ENCODE measurements around the gene KMT2C. TPM values are rescaled to one million over a fixed set of nuclear protein-coding genes. Genes with fewer than 3 reads are reported as not detected.
"Not testable (repeated sequence)": the region's sequence is repeated elsewhere in the genome, so short reads cannot be mapped to it uniquely, and the experiment has no call there.

Gene KMT2C
- total RNA-seq, 1 donor: 39.7 TPM

DNA sequence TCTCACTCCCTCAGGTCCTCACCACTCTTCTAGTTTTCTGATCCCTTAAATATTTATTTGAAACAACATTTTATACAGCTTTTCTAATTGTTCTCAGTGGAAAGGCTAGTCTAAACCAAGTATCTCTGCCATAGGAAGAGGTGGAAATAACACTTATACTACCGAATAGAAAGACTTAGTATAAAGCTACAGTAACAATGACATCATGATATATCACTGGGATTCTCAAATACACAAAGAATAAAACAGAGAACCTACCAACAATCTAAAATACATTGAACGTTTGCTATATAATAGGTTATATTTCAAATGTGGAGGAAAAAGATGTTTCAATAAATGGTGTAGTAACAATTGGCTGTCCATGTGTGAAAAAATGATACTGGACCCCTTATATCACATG, 142.9 kb downstream of the KMT2C start:
- TF ChIP-seq, protein P1, sequence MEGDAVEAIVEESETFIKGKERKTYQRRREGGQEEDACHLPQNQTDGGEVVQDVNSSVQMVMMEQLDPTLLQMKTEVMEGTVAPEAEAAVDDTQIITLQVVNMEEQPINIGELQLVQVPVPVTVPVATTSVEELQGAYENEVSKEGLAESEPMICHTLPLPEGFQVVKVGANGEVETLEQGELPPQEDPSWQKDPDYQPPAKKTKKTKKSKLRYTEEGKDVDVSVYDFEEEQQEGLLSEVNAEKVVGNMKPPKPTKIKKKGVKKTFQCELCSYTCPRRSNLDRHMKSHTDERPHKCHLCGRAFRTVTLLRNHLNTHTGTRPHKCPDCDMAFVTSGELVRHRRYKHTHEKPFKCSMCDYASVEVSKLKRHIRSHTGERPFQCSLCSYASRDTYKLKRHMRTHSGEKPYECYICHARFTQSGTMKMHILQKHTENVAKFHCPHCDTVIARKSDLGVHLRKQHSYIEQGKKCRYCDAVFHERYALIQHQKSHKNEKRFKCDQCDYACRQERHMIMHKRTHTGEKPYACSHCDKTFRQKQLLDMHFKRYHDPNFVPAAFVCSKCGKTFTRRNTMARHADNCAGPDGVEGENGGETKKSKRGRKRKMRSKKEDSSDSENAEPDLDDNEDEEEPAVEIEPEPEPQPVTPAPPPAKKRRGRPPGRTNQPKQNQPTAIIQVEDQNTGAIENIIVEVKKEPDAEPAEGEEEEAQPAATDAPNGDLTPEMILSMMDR (IDR thresholded peaks at IDR 0.05; ENCODE audit: insufficient read depth, low read depth, low read length): no peak
- DNase-seq (ENCODE audit: low read depth): no peak
- no peak overlapping the region for H3K4me3 ChIP-seq (ENCODE audit: low read depth, low read length)

DNA sequence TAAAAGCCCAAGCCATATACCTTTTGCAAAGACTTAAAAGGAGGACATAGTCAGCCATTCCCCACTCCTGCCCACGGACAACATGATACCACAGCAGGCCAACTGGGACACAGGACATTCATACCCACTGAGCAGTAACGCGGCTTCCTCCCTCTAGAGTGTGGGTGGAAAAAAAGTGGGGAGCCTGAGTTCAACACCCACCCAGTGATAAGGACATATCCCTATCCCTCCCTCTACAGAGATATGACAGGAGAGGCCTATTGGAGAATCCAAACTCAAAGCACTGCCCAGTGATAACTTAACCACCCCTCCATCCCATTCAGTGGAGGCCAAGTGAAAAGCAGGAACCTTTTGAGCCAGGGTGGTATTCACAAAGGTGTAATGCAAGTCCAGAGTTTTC, 148.8 kb downstream of the KMT2C start:
- H3K4me3 ChIP-seq (ENCODE audit: low read depth, low read length); DNase-seq (ENCODE audit: low read depth): not testable (repeated sequence)

DNA sequence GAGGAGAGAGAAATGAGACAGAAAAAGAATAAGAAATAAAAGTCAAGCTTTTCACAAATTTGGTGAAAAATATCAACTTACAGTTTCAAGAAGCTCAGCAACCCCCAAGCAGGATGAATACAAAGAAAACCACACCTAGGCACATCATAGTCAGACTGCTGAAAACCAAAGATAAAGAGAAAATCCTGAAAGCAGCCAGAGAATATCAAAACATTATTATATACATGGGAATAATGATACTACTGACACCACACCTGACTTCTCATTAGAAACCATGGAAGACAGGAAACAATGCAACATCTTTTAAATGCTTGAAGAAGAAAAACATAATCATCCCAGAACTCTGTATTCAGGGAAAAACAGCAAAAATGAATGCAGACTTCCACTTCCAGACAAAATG, 149.6 kb downstream of the KMT2C start:
- not testable (repeated sequence) for DNase-seq (ENCODE audit: low read depth); H3K4me3 ChIP-seq (ENCODE audit: low read depth, low read length)

DNA sequence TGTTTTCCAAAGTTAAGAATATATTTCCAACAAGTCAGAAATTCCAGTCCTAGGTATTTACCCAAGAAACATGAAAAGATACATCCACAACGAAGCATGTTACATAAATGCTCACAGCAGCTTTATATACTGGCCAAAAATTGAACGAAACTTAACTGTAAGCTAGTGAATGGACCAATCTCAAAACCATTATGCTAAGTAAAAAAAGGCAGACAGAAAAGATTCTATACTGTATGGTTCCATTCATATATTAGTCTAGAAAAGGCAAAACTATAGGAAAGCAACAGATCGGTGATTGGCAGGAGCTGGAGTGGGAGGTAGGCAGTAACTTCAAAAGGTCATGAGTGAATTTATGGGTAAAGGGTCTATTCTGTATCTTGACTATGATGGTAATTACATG, 150.8 kb downstream of the KMT2C start:
- H3K4me3 ChIP-seq (ENCODE audit: low read depth, low read length); DNase-seq (ENCODE audit: low read depth): not testable (repeated sequence)

DNA sequence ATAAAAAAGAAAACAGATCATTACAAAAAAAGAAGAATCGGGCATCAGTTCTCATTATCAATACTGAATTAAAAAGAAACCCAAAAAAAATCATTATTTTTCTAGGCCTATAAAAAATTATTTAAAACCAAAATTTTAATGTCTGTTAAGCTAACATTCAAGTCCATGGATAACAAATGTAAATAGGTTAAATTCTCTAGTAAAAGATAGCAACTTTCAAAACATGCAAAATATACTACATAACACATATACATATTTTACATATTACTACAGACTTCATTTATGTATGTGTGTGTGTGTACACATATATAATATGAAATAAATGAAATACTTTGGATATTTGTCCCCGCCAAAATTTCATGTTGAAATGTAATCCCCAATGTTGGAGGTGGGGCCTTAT, 158.1 kb downstream of the KMT2C start:
- not testable (repeated sequence) for DNase-seq (ENCODE audit: low read depth); H3K4me3 ChIP-seq (ENCODE audit: low read depth, low read length)

DNA sequence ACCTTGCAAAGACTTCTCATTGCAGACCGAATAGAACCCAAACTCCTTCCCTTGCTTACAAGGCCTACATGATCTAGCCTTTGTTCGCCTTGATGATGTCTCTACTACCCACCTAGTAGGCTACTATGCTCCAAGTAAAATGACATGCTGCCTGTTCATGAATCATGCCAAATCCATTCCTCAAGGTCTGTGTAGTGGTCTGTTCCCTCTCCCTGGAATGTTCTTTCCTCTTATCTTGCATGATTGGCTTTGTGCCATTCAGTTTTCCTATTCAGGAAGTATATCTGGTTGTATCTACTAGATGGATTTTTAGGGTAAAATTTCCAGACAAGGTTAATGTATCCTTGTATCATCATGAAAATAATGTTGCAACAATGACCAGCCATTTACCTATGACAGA, 165.4 kb downstream of the KMT2C start:
- peak; percentile 39 for DNase-seq (ENCODE audit: low read depth)

DNA sequence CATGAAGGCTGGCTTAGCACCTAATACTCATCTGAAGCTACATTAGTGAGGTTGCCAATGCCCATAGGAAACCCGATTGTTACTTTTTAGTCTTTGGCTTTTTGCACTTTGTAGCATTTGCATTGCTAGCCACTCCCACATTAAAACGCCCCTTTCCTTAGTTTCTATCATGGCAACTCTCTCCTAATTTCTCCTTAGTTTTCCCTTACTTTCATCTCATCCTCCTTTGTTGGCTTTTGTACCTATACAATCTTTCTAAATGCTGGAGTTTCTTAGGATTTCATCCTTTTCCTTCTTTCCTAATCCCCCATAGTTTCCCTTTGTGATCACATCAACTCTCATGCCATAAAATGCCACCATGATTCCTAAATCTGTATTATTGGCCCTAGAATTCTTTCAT, 168.9 kb downstream of the KMT2C start:
- H3K4me3 ChIP-seq (ENCODE audit: low read depth, low read length); DNase-seq (ENCODE audit: low read depth): not testable (repeated sequence)

More for the DNA sequence above, 165.4 kb downstream of the KMT2C start:
- not testable (repeated sequence) for H3K4me3 ChIP-seq (ENCODE audit: low read depth, low read length)

DNA sequence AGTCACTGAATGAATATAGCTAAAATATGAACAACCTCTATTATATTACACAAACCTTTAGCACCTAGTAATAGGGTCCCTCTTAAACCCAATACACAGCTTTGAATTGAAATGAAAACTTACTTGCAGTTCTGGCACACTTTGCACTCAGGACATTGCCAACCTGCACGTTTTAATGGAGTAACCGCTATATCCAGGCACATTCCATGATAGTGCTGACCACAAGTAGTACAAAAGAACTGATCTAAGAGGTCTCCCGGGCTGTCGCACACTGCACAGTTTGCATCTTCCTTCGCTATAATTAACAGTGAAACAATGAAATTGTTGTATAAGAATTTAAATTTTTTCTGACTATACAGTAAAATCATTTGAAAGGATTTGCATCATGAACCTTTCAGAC, 170.9 kb downstream of the KMT2C start:
- not testable (repeated sequence) for DNase-seq (ENCODE audit: low read depth); H3K4me3 ChIP-seq (ENCODE audit: low read depth, low read length)

DNA sequence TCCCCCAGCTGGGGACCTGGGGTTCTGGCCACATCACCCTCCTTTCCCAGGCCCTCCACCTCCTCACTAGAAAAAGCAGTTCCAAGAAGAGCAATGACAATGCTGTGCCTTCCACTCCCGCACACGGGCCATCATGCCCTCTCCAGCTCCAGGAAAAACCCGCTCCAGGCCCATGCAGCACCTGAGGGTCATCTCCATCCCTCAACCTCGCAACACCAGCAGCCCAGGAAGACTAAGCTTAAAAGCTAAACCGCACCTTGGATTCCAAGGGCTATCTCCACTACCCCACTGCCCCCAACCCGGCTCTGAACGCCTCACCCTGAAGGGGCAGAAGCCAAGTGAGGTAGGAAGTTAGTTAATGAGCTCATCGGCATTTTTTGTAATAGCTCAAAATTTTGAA, 173.7 kb downstream of the KMT2C start:
- not testable (repeated sequence) for H3K4me3 ChIP-seq (ENCODE audit: low read depth, low read length); DNase-seq (ENCODE audit: low read depth)

DNA sequence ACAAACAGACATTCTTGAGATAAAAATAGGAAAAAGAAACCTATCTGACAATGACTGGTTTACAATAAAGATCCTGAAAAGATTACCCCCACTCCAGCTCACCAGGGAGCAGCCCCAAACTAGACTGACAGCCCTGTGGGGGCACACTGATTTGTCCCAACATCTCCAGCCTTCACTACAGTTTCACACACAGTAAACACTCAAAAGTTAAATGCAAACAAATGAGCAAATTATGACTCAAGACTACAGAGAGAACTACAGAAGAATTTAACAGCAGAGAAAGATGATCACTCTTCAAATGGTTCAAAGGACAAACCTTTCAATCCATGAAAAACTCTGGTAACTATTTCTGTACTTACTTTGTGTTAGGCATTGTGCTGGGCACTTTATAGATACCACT, 176.2 kb downstream of the KMT2C start:
- peak; percentile 8 for DNase-seq (ENCODE audit: low read depth)
- not testable (repeated sequence) for H3K4me3 ChIP-seq (ENCODE audit: low read depth, low read length)

DNA sequence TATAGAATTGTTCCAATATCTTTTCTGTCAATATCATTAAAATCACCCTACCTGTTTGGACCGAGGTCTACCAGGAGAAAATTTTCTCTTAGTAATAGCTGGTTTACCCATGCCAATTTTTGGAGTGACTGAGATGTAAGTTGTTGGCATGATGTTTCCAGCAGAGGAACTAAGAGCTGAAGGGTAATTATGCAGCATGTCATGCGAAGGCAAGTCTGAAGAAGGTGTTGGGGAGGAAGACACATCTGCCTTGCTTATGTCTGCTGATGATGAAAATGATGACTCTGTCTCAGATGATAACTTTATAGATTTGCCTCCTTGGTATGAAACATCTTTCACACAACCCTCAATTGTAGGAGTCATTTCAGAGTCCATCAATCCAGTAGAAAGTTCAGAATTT, 188.0 kb downstream of the KMT2C start:
- not testable (repeated sequence) for DNase-seq (ENCODE audit: low read depth); H3K4me3 ChIP-seq (ENCODE audit: low read depth, low read length)

DNA sequence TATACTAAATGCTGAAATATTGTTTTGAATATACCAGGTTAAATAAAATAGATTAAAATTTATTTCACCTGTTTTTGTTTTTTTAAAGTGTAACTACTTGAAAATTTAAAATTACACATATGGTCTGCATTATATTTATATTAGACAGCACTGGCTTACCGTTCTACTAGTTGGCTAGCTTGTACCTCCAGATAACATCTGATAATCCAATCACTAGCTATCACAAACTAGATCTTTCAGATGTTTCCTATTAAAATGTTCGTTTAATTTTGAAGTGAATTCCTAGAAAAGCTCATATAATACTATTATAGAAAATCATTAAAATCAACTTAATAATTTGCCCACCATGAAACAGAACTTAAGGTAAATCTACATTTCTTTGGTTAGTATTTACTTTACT, 190.4 kb downstream of the KMT2C start:
- H3K4me3 ChIP-seq (ENCODE audit: low read depth, low read length); DNase-seq (ENCODE audit: low read depth): not testable (repeated sequence)

DNA sequence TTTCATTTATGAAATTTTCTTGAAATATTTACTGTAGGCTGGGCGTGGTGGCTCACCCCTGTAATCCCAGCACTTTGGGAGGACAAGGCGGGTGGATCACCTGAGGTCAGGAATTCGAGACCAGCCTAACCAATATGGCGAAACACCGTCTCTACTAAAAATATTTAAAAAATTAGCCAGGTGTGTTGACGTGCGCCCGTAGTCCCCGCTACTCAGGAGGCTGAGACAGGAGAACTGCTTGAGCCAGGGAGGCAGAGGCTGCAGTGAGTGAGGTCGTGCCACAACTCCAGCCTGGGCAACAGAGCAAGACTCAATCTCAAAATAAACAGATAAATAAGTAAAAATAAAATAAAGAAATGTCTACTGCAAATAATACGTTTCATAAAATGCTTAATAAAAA, 192.3 kb downstream of the KMT2C start:
- DNase-seq (ENCODE audit: low read depth); H3K4me3 ChIP-seq (ENCODE audit: low read depth, low read length): not testable (repeated sequence)

DNA sequence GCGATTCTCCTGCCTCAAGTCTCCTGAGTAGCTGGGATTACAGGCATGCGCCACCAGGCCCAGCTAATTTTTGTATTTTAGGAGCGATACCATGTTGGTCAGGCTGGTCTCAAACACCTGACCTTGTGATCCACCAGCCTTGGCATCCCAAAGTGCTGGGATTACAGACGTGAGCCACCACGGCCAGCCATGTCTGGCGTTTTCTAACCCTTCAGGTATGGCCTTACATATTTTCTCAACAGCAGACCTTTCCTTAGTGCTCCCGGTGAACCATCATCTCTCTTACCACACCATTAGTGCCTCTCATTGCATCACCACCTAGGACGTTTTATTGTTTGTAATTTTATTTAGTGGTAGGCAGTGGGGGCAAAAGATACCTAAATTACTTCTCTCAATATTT, 194.5 kb downstream of the KMT2C start:
- DNase-seq (ENCODE audit: low read depth); H3K4me3 ChIP-seq (ENCODE audit: low read depth, low read length): not testable (repeated sequence)

DNA sequence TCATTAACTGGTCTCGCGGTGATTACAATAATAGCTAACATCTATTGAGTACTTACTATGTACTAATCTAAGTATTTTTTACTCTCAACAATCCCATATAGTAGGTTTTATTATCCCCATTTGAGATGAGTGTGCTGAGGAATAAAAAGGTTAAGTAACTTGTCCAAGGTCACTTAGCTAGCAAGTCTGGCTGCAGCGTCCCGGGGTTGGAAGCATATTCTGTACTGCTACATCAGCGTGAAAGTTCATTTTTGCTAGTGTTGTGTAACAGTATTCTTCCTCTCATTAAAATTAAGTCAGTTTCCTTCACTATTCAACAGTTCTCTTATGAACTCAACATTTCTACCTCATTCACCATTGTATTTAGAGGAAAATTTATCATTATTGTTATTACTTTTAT, 199.5 kb downstream of the KMT2C start:
- not testable (repeated sequence) for DNase-seq (ENCODE audit: low read depth); H3K4me3 ChIP-seq (ENCODE audit: low read depth, low read length)

DNA sequence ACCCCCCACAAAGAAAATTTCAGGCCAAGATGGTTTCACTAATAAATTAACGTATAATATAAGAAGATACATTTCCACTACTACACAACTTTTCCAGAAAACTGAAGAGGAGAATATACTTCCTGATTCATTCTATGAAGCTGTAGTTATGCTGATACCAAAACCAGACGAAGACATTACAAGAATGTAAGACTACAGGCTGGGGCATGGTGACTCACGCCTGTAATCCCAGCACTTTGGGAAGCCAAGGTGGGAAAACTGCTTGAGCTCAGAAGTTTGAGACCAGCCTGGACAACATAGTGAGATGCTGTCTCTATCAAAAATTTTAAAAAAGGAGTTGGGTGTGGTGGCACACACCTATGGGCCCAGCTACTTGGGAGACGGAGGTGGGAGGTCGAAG, 201.4 kb downstream of the KMT2C start:
- DNase-seq (ENCODE audit: low read depth): peak; percentile 23
- not testable (repeated sequence) for H3K4me3 ChIP-seq (ENCODE audit: low read depth, low read length)
